ENCODE measurements around the gene FOXF1.
A peak's percentile ranks its signal among the peaks of the same experiment; 100 is the strongest.

FOXF1 gene

GRCh38 chr16:86496262-86496928, 13.9 kb upstream of the FOXF1 start:
- H3K4me3 ChIP-seq (ENCODE audit: low read length), result no peak overlapping the region
- no peak for DNase-seq (ENCODE audit: low read depth)
- TF ChIP-seq CTCF (conservative IDR thresholded peaks at IDR 0.05; ENCODE audit: low read length), result no peak

GRCh38 chr16:86496929-86497461, 13.3 kb upstream of the FOXF1 start:
- H3K4me3 ChIP-seq (ENCODE audit: low read length), result no peak overlapping the region
- DNase-seq (ENCODE audit: low read depth), result no peak
- no peak for TF ChIP-seq CTCF (conservative IDR thresholded peaks at IDR 0.05; ENCODE audit: low read length)

GRCh38 chr16:86497551-86498021, 12.7 kb upstream of the FOXF1 start:
- TF ChIP-seq CTCF (conservative IDR thresholded peaks at IDR 0.05; ENCODE audit: low read length), result no peak
- H3K4me3 ChIP-seq (ENCODE audit: low read length), result no peak overlapping the region
- DNase-seq (ENCODE audit: low read depth), result no peak

- no peak for DNase-seq (ENCODE audit: low read depth)
- no peak overlapping the region for H3K4me3 ChIP-seq (ENCODE audit: low read length)
- no peak; the same call in 1 of the 2 replicates for TF ChIP-seq CTCF (conservative IDR thresholded peaks at IDR 0.05; ENCODE audit: low read length)
Observed at GRCh38 chr16:86498155-86498670, 12.1 kb upstream of the FOXF1 start.

- DNase-seq (ENCODE audit: low read depth), result peak; percentile 37
- no peak for TF ChIP-seq CTCF (conservative IDR thresholded peaks at IDR 0.05; ENCODE audit: low read length)
- H3K4me3 ChIP-seq (ENCODE audit: low read length), result no peak overlapping the region
Observed at GRCh38 chr16:86498671-86499439, 11.5 kb upstream of the FOXF1 start.

- H3K4me3 ChIP-seq (ENCODE audit: low read length), result no peak overlapping the region
- TF ChIP-seq CTCF (conservative IDR thresholded peaks at IDR 0.05; ENCODE audit: low read length), result no peak
- no peak for DNase-seq (ENCODE audit: low read depth)
Observed at GRCh38 chr16:86499440-86499786, 10.9 kb upstream of the FOXF1 start.

All from AG10803 (cell line).